Panc1 (cell line): ENCODE results near the gene MTHFR. TPM values are rescaled to one million over a fixed set of nuclear protein-coding genes. Genes with fewer than 3 reads are reported as not detected.

ENCODE experiments used
- ATAC-seq: fragments of 200-7000 bp; cut with Tn5 transposase; 2 replicates; pipeline ENCODE4 v1.9.1; 2020; ENCODE audit warnings: mild to moderate bottlenecking, moderate library complexity
- BruUV-seq: library from RNA; stranded (reverse); fragments of 400-500 nt; replicated peaks from 2 replicates; lab custom pipeline; 2021; lab: Mats Ljungman, UMichigan
- CTCF ChIA-PET: fragments of 300-600 bp; sonication (Branson Sonifier 250); formaldehyde crosslinking; loops from one replicate; lab custom pipeline; 2022; ENCODE audit warnings: antibody characterized with exemption; lab: Charles Lee
- POLR2A ChIA-PET: fragments of 300-600 bp; sonication (Branson Sonifier 250); formaldehyde crosslinking; loops from one replicate; lab custom pipeline; 2022; ENCODE audit warnings: antibody characterized with exemption; lab: Charles Lee
- DNase-seq: peaks from one replicate; pipeline ENCODE4 v3.0.0-alpha.2; 2010; ENCODE audit warnings: low read depth, low spot score
- H3K27ac ChIP-seq: 2 replicates; pipeline ENCODE4 v1.5.1; 2011; ENCODE audit warnings: mild to moderate bottlenecking, low read length, inconsistent platforms
- H3K27me3 ChIP-seq: fragments of 200-500 bp; sonication (Bioruptor generic); 2 replicates; pipeline ENCODE4 v1.6.0; 2014; ENCODE audit warnings: low read length, inconsistent platforms; ENCODE audit not compliant: control insufficient read depth, insufficient read depth
- H3K36me3 ChIP-seq: fragments of 200-500 bp; sonication (Bioruptor generic); 2 replicates; pipeline ENCODE4 v1.5.1; 2014; ENCODE audit warnings: inconsistent platforms, mild to moderate bottlenecking, low read length, moderate library complexity; ENCODE audit not compliant: control insufficient read depth, insufficient read depth
- H3K4me1 ChIP-seq: 2 replicates; pipeline ENCODE4 v1.5.1; 2011; ENCODE audit warnings: inconsistent platforms, mild to moderate bottlenecking, low read length, moderate library complexity; ENCODE audit not compliant: control insufficient read depth, insufficient read depth
- H3K4me3 ChIP-seq, 2 experiments: 2 replicates each; pipeline ENCODE4 v1.5.1; 2011 to 2012; ENCODE audit warnings: low read depth in 2 of 2, low read length in 2 of 2, mild to moderate bottlenecking in 2 of 2, inconsistent platforms in 1 of 2, moderate library complexity in 1 of 2
- H3K9me3 ChIP-seq: fragments of 200-500 bp; sonication (Bioruptor generic); 2 replicates; pipeline ENCODE4 v1.5.1; 2014; ENCODE audit warnings: low read depth, mild to moderate bottlenecking, inconsistent platforms, low read length, moderate library complexity; ENCODE audit not compliant: control insufficient read depth, insufficient read depth
- CTCF ChIP-seq: fragments of 450-650 bp; IDR thresholded peaks from 2 replicates; pipeline ENCODE4 v1.5.1; 2017; ENCODE audit warnings: mild to moderate bottlenecking
- POLR2AphosphoS5 ChIP-seq: IDR thresholded peaks from 2 replicates; pipeline ENCODE4 v1.6.1; 2012; ENCODE audit warnings: mild to moderate bottlenecking, low read depth, low read length, moderate library complexity
- REST ChIP-seq, 2 experiments: IDR thresholded peaks; 2 replicates each; pipeline ENCODE4 v1.6.1; 2011 to 2012; ENCODE audit warnings: low read depth in 2 of 2, control low read depth in 1 of 2, low read length in 1 of 2, mild to moderate bottlenecking in 1 of 2, moderate library complexity in 1 of 2; ENCODE audit not compliant: insufficient read depth in 1 of 2
- SIN3A ChIP-seq: IDR thresholded peaks from 2 replicates; pipeline ENCODE4 v1.6.1; 2012; ENCODE audit warnings: low read depth, mild to moderate bottlenecking, low read length, moderate library complexity, borderline replicate concordance; ENCODE audit not compliant: insufficient read depth
- TCF7L2 ChIP-seq: IDR thresholded peaks from 2 replicates; pipeline ENCODE4 v1.6.1; 2011; ENCODE audit warnings: mild to moderate bottlenecking, low read depth, low read length, inconsistent platforms
- in situ Hi-C: cut with HindIII; loops from 2 replicates; pipeline ENCODE4 v1.10.0; 2016; ENCODE audit warnings: low sequenced_read_pairs, low pct_unique_long_range_greater_than_20kb
- intact Hi-C: fragments of 100-400 bp; cut with micrococcal nuclease; formaldehyde crosslinking; loops from one replicate; pipeline ENCODE4 v1.10.0; 2022; ENCODE audit not compliant: unreplicated experiment
- total RNA-seq: library from RNA; stranded (reverse); gene quantifications from one replicate; pipeline ENCODE4 v1.2.1, GENCODE V29; 2021; ENCODE audit not compliant: unreplicated experiment

MTHFR gene
- total RNA-seq, 1 experiment from 2014 or later = 37.4 TPM

GRCh38 chr1:11764519-11764918 lies 41.2 kb downstream of the MTHFR start:
- DNase-seq (no peak), ATAC-seq (no peak)
- Histone ChIP-seq H3K27ac (no peak overlapping the region), H3K4me1 (no peaks in the 10 kb centered on the region), H3K36me3 (no peaks in the 10 kb centered on the region), H3K9me3 (no peaks in the 10 kb centered on the region), H3K27me3 (no peaks in the 10 kb centered on the region), H3K4me3 (no peak overlapping the region)
- ChIA-PET POLR2A (no interaction called here), CTCF (interaction anchor here (0.7 kb wide), 1 partner anchor 60 kb away, joined by 3 read pairs; no protein-coding TSS in a partner anchor)
- intact Hi-C loops (no loop called here), in situ Hi-C loops (no loop called here)
- BruUV-seq = no TSS peak
- TF ChIP-seq SIN3A = no peak
- no peak for TF ChIP-seq REST (IDR thresholded peaks at IDR 0.05; ENCODE audit: insufficient read depth in 1 of 2, low read depth in 2 of 2, low read length in 1 of 2)
- TF ChIP-seq POLR2AphosphoS5 = no peak
- no peak for TF ChIP-seq TCF7L2
- no peak for TF ChIP-seq CTCF

- Histone ChIP-seq H3K4me3 (no peak overlapping the region), H3K9me3 (no peaks in the 10 kb centered on the region), H3K27ac (no peak overlapping the region), H3K27me3 (no peaks in the 10 kb centered on the region), H3K36me3 (no peaks in the 10 kb centered on the region), H3K4me1 (no peaks in the 10 kb centered on the region)
- no peak for TF ChIP-seq CTCF
- no peak for TF ChIP-seq SIN3A
- TF ChIP-seq TCF7L2 = no peak
- TF ChIP-seq REST (IDR thresholded peaks at IDR 0.05; ENCODE audit: insufficient read depth in 1 of 2, low read depth in 2 of 2, low read length in 1 of 2) = no peak
- no peak for TF ChIP-seq POLR2AphosphoS5
- in situ Hi-C loops = no loop called here
- CTCF ChIA-PET = interaction anchor here (0.5 kb wide), 1 partner anchor 286 kb away, joined by 3 read pairs; no protein-coding TSS in a partner anchor
- intact Hi-C loops = no loop called here
- peak; percentile 44 for ATAC-seq
- no peak for DNase-seq
- POLR2A ChIA-PET = no interaction called here
- BruUV-seq = no TSS peak
Observed at GRCh38 chr1:11764115-11764514, 41.6 kb downstream of the MTHFR start.
